Head of caudate nucleus (tissue), 42 donors: ENCODE measurements around the gene SLC12A3.
"Not testable (repeated sequence)": the region's sequence is repeated elsewhere in the genome, so short reads cannot be mapped to it uniquely, and the experiment has no call there.

Experiments used
- DNase-seq, 42 donors: peaks; one replicate each; pipeline versions ENCODE4 v3.0.0 to v3.0.0-alpha.2; 2020 to 2021; ENCODE audit warnings: mixed read lengths in 7 of 42
- intact Hi-C: fragments of 100-400 bp; cut with DNase I; formaldehyde crosslinking; loops from one replicate; pipeline ENCODE4 v1.15.0; 2022

Gene SLC12A3

GRCh38 chr16:56880685-56881084 lies 15.7 kb downstream of the SLC12A3 start:
- DNase-seq: no peak
- intact Hi-C loops: no loop called here

- no peak for DNase-seq
- intact Hi-C loops: no loop called here
These were observed 17.2 kb downstream of the SLC12A3 start for GRCh38 chr16:56882077-56882800.

- DNase-seq: no peak
- intact Hi-C loops: no loop called here
These were observed 18.6 kb downstream of the SLC12A3 start for GRCh38 chr16:56883586-56883985.

GRCh38 chr16:56884026-56884582 lies 19.1 kb downstream of the SLC12A3 start:
- no peak for DNase-seq
- intact Hi-C loops: no loop called here

GRCh38 chr16:56884929-56885328 lies 19.9 kb downstream of the SLC12A3 start:
- intact Hi-C loops, DNase-seq: not testable (repeated sequence)

GRCh38 chr16:56885446-56886162 lies 20.6 kb downstream of the SLC12A3 start:
- no peak for DNase-seq
- intact Hi-C loops: no loop called here

GRCh38 chr16:56886296-56886695 lies 21.3 kb downstream of the SLC12A3 start:
- intact Hi-C loops: no loop called here
- DNase-seq: no peak

GRCh38 chr16:56886826-56887225 lies 21.8 kb downstream of the SLC12A3 start:
- intact Hi-C loops: no loop called here
- DNase-seq: no peak

- intact Hi-C loops: no loop called here
These were observed 23.8 kb downstream of the SLC12A3 start for GRCh38 chr16:56888806-56889205.

GRCh38 chr16:56889206-56889605 lies 24.2 kb downstream of the SLC12A3 start:
- intact Hi-C loops: no loop called here
- DNase-seq: no peak

More at GRCh38 chr16:56888806-56889205, 23.8 kb downstream of the SLC12A3 start:
- peak in 1 of 42 donors; percentile 16 for DNase-seq

- intact Hi-C loops: no loop called here
- DNase-seq: no peak
These were observed 26.7 kb downstream of the SLC12A3 start for GRCh38 chr16:56891685-56892084.

GRCh38 chr16:56892705-56893104 lies 27.7 kb downstream of the SLC12A3 start:
- intact Hi-C loops: no loop called here

GRCh38 chr16:56894331-56894917 lies 29.4 kb downstream of the SLC12A3 start:
- intact Hi-C loops: no loop called here
- no peak for DNase-seq

More at GRCh38 chr16:56892705-56893104, 27.7 kb downstream of the SLC12A3 start:
- no peak for DNase-seq

- intact Hi-C loops: no loop called here
- DNase-seq: no peak
These were observed 30.8 kb downstream of the SLC12A3 start for GRCh38 chr16:56895813-56896212.

GRCh38 chr16:56896244-56896643 lies 31.2 kb downstream of the SLC12A3 start:
- intact Hi-C loops: no loop called here
- no peak for DNase-seq

GRCh38 chr16:56897026-56897799 lies 32.2 kb downstream of the SLC12A3 start:
- no peak for DNase-seq
- intact Hi-C loops: no loop called here

GRCh38 chr16:56898847-56899246 lies 33.8 kb downstream of the SLC12A3 start:
- intact Hi-C loops: no loop called here
- no peak for DNase-seq

- intact Hi-C loops: no loop called here
- DNase-seq: no peak
These were observed 38.9 kb downstream of the SLC12A3 start for GRCh38 chr16:56903866-56904265.

GRCh38 chr16:56907401-56907800 lies 42.4 kb downstream of the SLC12A3 start:
- DNase-seq: no peak
- intact Hi-C loops: no loop called here
